Measurements from ENCODE around the gene MX2. TPM values are rescaled to one million over a fixed set of nuclear protein-coding genes. Genes with fewer than 3 reads are reported as not detected.

Gene MX2
- total and polyA plus RNA-seq, 2 of the 4 experiments (the other 2 are of a cell fraction) = 0.53 to 0.54 TPM

DNA sequence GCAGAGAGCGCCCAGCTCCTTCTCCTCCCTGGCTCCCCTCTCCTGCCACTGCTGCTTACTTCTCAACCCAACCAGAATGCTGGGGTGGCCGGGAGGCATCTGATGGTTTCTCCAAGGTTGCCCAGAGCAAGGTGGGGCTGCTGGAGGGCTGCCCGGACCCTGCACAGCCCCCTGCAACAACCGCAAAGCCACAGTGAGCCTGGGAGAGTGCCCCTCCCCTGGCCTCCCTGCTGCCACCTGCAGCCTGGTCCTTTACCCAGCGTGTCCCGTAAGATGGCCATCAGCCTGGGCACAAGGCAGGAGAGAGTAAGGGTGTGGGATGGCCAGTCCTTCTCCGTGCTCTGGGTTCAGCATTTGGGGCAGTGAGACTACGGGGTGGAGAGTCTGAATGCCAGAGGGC, 17.0 kb downstream of the MX2 start:
- no peak overlapping the region for H4K91ac ChIP-seq (ENCODE audit: insufficient read depth, low read depth, low read length)
- dilution Hi-C loops (cut with HindIII; ENCODE audit: low sequenced_read_pairs, unreplicated experiment) = no loop called here
- H2BK20ac ChIP-seq (ENCODE audit: low read depth, low read length) = no peak overlapping the region

More for the DNA sequence above, 17.0 kb downstream of the MX2 start:
- no peak overlapping the region for H3K23ac ChIP-seq (ENCODE audit: low read depth, low read length)
- H2AK5ac ChIP-seq (ENCODE audit: low read depth, low read length) = no peak overlapping the region
- H3K27ac ChIP-seq (ENCODE audit: insufficient read depth, low read length) = no peak overlapping the region
- H2AFZ ChIP-seq (replicated peaks; ENCODE audit: low read length, poor library complexity) = peak overlapping the region; percentile 21
- no peak overlapping the region for H2BK120ac ChIP-seq (ENCODE audit: low read depth, low read length)
- H3K4me3 ChIP-seq (ENCODE audit: insufficient read depth, low read depth, low read length) = no peak overlapping the region
- no peaks in the 10 kb centered on the region; the same call in 1 of the 2 replicates for H3K27me3 ChIP-seq (ENCODE audit: control insufficient read depth, insufficient read depth, low read length)
- no peak overlapping the region for H3K56ac ChIP-seq (ENCODE audit: extremely low read depth, insufficient read depth, low read length)
- no peak overlapping the region for H3K4ac ChIP-seq (ENCODE audit: low read depth, low read length)
- no peaks in the 10 kb centered on the region for H3K4me1 ChIP-seq (ENCODE audit: control insufficient read depth, insufficient read depth, low read length)
- H4K20me1 ChIP-seq (ENCODE audit: insufficient read depth, low read length) = no peaks in the 10 kb centered on the region
- H3K9ac ChIP-seq (ENCODE audit: low read depth, low read length) = no peak overlapping the region
- no peaks in the 10 kb centered on the region for H3K9me1 ChIP-seq (ENCODE audit: insufficient read depth, low read length)
- H3K4me2 ChIP-seq (ENCODE audit: low read depth, low read length) = no peak overlapping the region
- POLR2A ChIA-PET (ENCODE audit: unreplicated experiment) = no interaction called here
- H3K18ac ChIP-seq (ENCODE audit: low read depth, low read length) = no peak overlapping the region
- H3K79me1 ChIP-seq (ENCODE audit: low read depth in 1 of 2, low read length in 2 of 2) = no peaks in the 10 kb centered on the region
- no peak for DNase-seq
- WGBS, 2 experiments (ENCODE audit: extremely low coverage in 2 of 2, insufficient read length in 1 of 2) = 53% methylated on average over 3 of the region's 8 CpGs; no CpG with 5 or more reads in 1 of the 2 experiments
- intact Hi-C loops (cut with micrococcal nuclease) (no loop called here), in situ Hi-C loops (cut with MboI; ENCODE audit: low sequenced_read_pairs) (no loop called here)
- no peaks in the 10 kb centered on the region for H3K9me3 ChIP-seq (ENCODE audit: control insufficient read depth, insufficient read depth, low read length)
- BruUV-seq (replicated peaks) = no TSS peak
- H2BK15ac ChIP-seq (ENCODE audit: low read depth, low read length) = no peak overlapping the region
- CTCF ChIA-PET = no interaction called here
- no peaks in the 10 kb centered on the region for H3K36me3 ChIP-seq (ENCODE audit: control insufficient read depth, insufficient read depth, low read length)
- no peak overlapping the region for H3K14ac ChIP-seq (replicated peaks; ENCODE audit: low read depth, low read length)
- no peak for TF ChIP-seq MXI1 (IDR thresholded peaks at IDR 0.05; ENCODE audit: borderline replicate concordance, low read depth, low read length)
- TF ChIP-seq MAZ (IDR thresholded peaks at IDR 0.05; ENCODE audit: borderline replicate concordance, low read depth, low read length) = no peak
- TF ChIP-seq CHD1 (IDR thresholded peaks at IDR 0.05; ENCODE audit: low read depth, low read length) = no peak
- no peak for TF ChIP-seq RAD21 (IDR thresholded peaks at IDR 0.05; ENCODE audit: low read length)
- no peak for TF ChIP-seq CEBPB (IDR thresholded peaks at IDR 0.05; ENCODE audit: low read depth, low read length)
- TF ChIP-seq POLR2A (IDR thresholded peaks at IDR 0.05; ENCODE audit: low read depth, low read length) = no peak
- no peak for TF ChIP-seq RFX5 (IDR thresholded peaks at IDR 0.05; ENCODE audit: low read depth, low read length)
- no peak for TF ChIP-seq BHLHE40 (IDR thresholded peaks at IDR 0.05; ENCODE audit: low read depth, low read length)
- TF ChIP-seq RCOR1 (IDR thresholded peaks at IDR 0.05; ENCODE audit: insufficient replicate concordance, low read length) = no peak
- no peak for TF ChIP-seq FOS (IDR thresholded peaks at IDR 0.05; ENCODE audit: low read depth, low read length)
- TF ChIP-seq, protein P1, sequence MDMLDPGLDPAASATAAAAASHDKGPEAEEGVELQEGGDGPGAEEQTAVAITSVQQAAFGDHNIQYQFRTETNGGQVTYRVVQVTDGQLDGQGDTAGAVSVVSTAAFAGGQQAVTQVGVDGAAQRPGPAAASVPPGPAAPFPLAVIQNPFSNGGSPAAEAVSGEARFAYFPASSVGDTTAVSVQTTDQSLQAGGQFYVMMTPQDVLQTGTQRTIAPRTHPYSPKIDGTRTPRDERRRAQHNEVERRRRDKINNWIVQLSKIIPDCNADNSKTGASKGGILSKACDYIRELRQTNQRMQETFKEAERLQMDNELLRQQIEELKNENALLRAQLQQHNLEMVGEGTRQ (IDR thresholded peaks at IDR 0.05; ENCODE audit: low read depth, low read length) = no peak
- no peak for TF ChIP-seq MAFK (IDR thresholded peaks at IDR 0.05; ENCODE audit: low read depth, low read length)
- no peak for TF ChIP-seq ELK1 (IDR thresholded peaks at IDR 0.05; ENCODE audit: borderline replicate concordance, low read depth, low read length)
- TF ChIP-seq SMC3 (IDR thresholded peaks at IDR 0.05; ENCODE audit: low read depth, low read length) = no peak
- TF ChIP-seq CTCF (conservative IDR thresholded peaks at IDR 0.05; ENCODE audit: low read depth, low read length) = no peak
- H4K8ac ChIP-seq (ENCODE audit: low read depth in 2 of 2, low read length in 2 of 2) = no peak overlapping the region
- no peak overlapping the region for H4K5ac ChIP-seq (ENCODE audit: low read depth, low read length)
- ATAC-seq (ENCODE audit: low read depth) = no peak
- no peak overlapping the region for H2BK5ac ChIP-seq (ENCODE audit: low read depth, low read length, poor library complexity, severe bottlenecking)
- no peak overlapping the region for H2AK9ac ChIP-seq (replicated peaks; ENCODE audit: low read depth, low read length, poor library complexity)
